ENCODE data around the gene MYF5.

The MYF5 gene

DNA sequence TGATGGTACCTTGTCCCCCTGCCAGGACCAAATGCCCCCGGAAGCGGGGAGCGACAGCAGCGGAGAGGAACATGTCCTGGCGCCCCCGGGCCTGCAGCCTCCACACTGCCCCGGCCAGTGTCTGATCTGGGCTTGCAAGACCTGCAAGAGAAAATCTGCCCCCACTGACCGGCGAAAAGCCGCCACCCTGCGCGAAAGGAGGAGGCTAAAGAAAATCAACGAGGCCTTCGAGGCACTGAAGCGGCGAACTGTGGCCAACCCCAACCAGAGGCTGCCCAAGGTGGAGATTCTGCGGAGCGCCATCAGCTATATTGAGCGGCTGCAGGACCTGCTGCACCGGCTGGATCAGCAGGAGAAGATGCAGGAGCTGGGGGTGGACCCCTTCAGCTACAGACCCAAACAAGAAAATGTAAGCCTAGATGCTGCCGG, 8.9 kb upstream of the MYF5 start:
- DNase-seq (ENCODE audit: low spot score) = no peak

DNA sequence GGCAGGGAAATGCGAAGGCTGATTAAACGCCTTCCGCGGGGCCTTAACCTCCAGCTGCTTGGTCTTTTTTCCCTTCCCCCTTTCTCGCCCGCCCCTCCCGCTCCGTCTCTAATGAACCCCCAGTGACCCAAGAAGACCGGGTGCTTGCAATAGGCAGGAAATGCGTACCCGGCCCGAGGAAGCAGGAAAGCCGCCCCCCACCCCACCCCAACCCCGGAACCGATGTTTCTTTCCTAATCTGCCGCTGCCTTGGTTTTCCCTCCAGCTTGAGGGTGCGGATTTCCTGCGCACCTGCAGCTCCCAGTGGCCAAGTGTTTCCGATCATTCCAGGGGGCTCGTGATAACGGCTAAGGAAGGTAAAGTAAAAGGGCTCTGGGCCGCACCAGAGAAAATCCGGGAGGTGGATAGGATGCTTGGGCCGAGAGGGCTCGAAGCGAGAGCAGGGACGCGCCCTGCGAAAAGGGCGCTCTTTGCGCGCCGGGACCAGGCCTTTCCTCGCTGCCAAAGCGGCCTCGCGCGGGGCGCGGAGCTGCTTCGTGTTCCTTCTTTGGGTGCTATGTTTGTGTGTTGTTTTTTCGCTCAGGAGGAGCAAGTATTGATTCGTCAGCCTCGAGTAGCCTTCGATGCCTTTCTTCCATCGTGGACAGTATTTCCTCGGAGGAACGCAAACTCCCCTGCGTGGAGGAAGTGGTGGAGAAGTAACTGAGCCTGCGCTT, 8.3 kb upstream of the MYF5 start:
- no peak for DNase-seq (ENCODE audit: low spot score)

DNA sequence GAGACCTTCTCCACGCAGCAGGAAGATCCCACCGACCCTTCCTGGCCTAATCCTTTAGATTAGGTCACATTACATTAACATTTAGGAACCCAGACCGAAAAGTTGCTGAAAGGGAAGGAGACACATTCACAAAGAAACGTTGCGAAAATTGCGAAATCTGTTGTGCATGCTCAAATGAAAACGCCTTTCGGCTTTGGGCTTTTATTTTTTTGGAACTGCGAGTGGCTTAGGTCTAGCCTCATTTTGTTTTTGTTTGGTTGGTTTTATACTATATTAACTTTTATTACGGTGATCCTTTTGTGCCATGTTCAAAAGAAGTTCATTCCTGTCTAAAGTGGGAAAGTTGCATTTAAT, 7.8 kb upstream of the MYF5 start:
- DNase-seq (ENCODE audit: low spot score) = no peak

DNA sequence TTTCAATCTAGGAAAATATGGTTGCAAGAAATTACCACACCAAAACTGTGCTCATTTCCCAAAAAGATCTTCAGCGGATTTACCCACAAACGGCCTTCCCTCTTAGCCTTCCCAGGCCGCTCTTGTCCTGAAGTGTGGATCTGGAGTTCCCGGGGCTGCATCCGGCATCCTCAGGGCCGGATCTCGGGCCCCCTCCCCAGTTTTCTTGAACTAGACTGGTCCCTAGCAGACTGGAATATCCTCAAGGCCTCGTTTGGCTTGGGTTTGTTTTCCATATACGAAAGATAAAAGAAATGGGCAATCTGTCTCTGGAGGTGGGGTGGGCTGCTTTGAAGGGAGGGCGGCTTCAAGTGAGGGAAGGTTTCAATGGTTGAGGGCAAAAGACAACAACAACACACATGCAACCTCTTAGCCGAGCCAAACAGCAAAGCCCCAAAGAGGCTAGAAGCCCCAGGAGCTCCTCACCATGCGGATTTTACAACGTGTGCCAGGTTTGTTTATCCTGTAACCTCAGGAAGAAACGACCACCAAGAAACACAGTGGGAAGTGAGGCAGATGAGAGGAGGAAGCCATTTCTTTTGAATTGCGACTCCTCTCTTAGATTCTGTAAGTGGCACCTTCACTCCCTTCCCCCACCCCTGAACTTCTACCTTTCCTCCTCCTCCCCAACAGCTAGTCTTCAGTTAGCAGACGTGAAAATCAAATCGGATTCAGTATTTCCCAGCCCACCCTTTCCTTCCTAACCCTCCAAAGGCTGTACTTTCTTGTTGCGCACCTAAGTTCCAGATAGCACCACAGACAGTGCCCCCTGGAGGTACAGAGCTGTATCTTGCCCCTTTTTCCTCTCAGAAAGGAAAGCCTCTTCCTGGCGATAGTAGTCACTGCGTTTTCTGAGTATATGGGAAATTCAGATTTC, 6.6 kb upstream of the MYF5 start:
- peak; percentile 53 for DNase-seq (ENCODE audit: low spot score)

DNA sequence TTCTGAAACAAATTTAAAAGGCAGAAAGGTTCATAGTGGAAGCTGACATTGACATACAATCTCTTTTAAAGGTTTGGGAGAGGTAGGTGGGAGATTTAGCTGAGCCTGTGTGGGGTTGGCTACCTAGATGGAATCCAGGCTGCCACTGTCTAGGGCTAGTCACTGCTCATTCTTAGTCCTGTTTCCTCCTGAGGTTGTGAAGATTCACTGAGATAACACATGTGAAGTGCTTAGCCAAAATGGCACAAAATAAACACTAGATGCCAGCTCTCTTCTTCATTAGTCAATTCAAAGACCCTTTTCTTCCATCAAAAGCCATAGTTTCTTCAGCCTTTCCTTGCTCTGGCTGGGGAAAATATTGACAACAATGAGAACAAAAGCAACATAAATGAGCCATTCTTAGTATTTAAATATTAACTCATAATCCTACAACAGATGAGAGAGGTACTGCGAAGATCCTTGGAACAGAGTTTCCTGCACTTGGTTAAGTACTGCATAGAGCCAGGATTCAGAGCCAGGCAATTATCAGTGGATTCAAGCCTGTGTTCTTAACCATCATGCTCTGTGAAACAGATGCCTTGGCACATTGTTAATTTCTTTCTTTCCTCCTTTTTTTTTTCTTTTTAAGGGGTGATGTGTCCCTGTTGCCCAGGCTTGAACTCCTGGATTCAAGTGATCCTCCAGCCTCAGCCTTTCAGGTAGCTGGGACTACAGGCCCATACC, 5.8 kb upstream of the MYF5 start:
- no peak for DNase-seq (ENCODE audit: low spot score)

DNA sequence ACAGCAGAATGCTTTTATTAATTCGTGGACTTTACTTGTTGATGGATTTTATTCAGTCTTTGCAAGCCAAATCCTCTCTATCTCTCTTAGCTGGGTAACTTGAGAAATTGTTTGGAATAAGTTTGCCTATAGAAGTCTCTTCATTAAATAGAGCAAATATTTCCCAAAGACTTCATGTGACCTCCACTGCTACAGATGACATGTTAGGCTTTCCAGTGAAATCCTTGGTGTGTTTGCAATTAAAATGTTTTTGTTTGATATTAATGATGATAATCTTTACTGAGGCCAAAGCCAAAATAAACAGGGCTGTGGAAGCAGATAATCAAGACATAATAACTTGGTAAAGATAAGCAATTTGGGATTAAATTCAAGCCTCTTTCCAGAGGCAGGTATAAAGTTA, 4.8 kb upstream of the MYF5 start:
- DNase-seq (ENCODE audit: low spot score) = no peak

DNA sequence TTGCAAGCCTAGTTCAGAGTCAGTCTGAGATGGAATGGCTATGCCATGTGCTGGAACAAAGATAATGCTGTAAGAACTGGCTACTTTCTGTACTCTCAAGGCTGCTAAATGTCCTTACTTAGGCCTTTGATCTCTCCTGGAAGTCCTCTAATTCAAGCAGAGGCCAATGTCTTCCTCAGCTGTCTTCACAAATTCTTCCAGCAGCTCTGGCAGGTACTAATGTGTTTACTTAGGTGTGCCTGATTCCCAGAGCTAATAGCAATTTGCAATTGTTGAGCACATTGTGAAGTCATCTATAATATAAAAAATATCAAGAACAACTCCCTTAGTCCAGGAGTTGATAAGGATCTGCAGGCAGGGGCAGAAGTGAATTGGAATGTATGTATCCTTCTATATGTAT, 3.8 kb upstream of the MYF5 start:
- no peak for DNase-seq (ENCODE audit: low spot score)

DNA sequence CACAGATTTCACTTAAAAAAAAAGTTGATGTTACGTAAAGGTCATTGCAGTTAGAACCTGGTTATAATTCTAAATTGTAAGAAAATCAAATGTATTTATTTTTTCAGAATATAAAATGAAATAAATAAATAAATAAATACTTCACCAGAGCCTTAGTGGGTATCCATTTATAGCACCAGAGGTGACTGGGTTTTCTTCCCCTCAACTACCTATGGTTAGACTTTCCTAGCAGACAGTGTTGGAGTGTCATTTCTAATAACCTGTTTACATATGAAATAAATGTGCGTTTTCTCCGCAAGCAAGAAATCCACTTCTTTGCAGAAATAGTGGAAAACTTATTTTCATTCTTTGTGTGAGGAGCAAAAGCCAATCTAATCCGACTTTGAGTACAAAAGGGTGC, 3.3 kb upstream of the MYF5 start:
- DNase-seq (ENCODE audit: low spot score) = no peak

DNA sequence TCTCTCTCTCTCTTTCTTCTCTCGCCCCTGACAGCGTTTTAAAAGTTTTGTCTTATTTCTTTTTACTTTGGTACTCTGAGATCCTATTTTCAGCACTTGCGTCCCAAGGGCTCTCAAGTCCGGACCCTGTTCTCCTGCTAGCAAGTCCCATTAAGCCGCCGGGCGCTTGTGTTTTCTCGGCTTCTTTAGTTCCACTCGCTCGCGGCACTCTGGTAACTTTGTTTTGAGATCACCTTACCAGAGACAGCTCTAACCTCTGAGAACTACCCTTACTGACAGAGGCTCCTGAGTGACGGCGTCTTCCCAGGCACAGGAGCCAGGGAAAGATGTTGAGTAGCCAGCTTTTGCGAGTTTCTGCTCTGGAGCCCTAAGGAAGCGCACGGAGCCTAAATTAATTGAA, 2.7 kb upstream of the MYF5 start:
- DNase-seq (ENCODE audit: low spot score) = no peak

DNA sequence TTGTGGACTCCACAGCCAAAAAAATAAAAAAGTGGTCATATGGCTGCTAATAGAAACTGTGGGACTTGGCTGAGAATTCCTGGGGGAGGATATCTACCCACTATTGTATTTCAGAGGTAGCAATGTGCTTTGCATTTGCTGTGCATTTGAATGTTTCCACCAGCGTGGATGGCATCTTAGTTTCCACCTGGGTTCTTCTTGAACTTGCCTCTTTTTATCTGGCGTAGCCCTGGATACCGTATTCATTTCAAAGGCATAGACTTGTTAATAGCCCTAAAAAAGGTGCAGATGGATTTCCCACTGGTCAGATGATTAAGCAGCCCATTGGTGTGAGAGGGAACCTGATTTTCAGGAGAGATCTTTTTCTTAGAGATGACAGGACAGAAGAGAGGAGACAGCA, 1.9 kb upstream of the MYF5 start:
- DNase-seq (ENCODE audit: low spot score) = no peak

DNA sequence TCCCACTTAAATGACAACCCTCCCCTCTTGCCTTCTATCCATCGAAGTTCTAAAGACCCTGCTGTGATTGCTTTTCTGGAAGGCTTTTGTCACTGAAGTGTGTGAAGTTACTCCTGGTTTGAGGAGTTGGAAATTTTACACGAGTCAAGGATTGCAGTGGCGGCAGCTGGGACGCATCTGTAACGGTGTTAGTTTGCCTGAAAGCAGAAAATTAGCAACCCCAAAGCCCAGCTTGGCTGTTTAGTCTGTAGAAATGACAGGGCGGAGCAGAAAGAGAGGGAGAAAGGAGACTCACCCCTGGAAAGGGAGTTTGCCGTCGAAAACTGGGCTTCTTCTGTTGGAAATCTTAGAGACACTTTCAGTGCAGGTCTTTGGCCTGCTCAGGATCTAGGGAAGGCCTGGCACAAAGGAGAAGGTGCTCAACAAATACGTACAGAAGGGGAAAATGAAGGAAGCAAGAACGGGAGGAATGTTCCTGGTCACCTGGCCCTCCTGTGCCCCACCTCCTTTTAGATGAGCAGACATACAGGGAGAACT, 931 bp upstream of the MYF5 start:
- DNase-seq (ENCODE audit: low spot score) = no peak

DNA sequence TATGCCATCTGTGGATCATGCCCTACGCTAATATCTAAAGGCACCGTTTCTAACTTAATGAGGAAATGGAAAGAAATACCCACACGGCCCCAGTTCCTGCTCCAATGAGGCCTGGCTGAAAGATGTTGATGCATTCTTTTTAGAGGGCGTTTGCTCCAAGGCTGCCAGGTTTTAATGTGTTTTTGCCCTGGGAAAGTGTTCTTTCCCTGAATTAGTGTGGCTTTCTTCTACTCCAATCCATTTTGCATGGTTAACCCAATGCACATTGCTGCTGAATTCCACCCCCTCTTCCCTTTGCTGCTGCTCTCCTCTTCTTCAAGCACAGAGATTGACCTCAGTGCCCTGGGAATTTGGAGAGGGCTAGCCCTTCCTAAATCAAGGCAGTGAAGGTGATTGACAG, 1.1 kb downstream of the MYF5 start:
- DNase-seq (ENCODE audit: low spot score) = no peak

DNA sequence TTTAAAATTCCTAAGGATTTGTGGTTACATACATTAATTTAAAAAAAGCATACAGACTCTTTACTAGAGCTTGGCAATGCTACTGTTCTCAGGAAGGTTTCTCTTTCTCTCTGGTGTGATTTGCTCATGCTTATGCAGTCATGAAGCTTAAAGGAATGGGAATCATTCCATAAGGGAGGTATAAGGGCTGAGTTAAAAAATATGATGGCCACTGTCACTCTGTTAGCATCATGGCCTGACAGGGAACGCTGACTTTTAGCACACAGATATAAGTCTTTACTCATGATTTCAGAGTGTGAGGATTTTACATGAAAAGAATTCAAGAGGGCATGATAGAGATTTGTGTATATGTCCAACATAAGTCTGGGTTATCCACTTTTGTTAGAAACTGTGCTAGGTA, 3.8 kb downstream of the MYF5 start:
- no peak for DNase-seq (ENCODE audit: low spot score)

DNA sequence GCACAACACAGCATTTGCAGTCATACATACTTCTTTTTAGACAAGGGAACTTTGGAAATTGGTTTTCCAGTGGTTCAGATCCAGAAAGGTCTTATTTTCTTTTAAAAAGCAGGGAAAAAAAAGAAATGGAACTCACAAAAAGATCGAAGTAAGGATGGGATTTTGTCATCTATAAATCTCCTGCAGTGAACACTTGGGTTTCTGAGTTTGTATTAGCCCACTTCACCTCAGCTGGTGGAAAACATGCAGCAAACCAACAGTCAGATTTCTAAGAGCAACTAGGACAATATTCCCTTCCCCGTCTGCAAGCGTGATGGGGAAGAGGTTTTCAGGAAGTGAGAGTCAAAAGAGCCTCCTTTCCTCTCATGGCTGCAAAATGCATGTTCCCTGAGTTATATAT, 4.6 kb downstream of the MYF5 start:
- DNase-seq (ENCODE audit: low spot score) = no peak

DNA sequence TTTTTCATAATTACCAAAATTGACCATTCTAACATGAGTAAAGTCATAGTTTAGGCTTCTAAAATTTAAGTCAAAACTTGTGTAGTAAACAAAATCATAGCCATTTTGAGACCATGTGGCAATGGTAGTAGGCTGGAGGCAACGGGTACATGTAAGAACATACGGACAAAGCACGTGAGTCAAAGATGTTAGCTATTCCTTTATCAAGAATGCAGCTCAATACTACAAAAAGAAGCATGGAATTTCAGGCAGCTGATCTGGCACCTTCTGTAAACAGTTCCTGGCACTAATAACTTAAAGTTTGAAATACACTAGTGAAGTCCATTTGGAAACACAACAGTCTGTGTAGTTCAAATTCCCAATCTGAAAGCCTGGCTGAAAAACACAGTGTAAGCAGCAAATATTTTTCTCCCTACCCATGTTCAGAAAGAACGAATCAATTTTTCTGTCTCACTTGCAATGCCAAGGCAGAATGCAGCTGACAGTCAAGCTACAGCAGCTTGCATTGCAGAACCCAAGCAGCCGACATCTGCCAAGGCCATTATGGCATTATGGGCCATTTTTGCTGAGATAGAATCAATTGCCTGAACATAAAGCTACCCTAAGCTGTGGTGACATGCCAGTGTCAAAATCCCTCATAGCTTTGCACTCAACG, 29.3 kb downstream of the MYF5 start:
- no peak for DNase-seq (ENCODE audit: low spot score)

DNA sequence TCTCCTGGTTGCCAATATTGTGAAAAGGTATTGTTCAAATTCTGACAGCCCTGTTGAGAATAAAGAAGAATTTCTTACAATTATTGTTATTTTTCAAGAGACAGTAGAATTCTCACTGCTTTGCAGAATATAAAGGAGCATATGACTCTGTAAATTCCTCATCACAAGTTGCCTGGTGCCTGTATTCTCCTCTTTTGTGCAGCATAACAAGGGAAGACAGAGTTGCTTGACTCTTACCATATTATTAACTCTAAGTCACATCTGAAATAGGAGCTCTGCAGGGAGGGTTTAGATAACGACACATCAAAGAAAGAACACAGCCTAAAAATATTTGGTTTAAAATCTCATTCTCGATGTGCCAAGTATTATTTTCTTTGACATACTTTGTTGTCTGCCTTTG, 31.1 kb downstream of the MYF5 start:
- DNase-seq (ENCODE audit: low spot score) = no peak

DNA sequence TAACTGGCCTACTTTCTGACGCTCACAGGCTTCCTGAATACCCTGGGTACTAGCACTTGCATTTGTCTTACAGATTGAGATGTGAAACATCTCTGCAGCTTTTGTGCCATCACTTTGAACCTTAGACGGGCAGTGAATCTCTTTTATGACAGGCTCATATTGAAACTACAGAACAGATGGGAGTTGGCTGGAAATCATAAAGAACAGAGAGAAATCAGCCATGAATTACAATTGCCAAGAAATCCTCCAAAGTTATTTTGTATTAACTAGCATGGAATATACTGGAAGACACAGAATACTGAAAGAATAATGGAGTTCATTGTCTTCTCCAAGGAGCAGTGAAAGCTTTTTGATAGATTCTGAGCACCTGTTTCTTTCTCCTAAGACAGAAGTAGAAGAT, 32.7 kb downstream of the MYF5 start:
- no peak for DNase-seq (ENCODE audit: low spot score)

DNA sequence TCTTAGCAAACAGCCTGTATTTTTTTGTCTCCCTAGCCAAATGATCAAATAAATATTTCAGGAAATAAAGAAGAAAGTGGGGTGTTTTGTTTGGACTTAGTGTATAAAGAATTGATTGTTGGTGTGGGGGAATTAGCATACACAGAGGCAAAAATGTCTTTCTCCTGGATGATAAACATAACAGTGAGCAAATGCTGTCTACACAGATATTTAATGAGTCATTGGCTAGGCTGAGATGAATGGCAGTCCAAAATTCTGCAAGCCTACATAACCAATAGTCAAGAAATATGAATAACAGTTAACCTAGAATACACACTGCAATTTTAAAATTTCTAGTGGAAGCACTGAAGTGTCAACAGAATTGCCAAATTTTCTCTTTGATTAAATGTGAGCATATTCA, 35.8 kb downstream of the MYF5 start:
- DNase-seq (ENCODE audit: low spot score) = no peak

DNA sequence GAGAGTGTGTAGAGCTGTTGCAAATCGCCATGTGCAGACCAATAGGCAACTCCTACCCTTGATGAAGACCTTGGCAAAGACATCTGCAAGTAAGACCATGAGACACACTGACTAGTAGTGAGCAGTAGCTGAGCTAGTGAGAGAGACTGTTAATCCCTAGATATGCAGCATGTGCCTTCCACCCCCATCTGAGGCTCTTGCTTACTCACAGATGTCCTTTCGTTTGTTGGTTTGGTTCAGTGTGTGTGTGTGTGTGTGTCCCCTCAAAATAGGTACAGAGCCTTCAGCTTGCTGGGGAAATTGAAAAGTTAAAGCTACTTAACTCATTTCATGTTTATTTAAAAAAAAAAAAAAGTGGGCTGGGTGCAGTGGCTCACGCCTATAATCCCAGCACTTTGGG, 37.6 kb downstream of the MYF5 start:
- no peak for DNase-seq (ENCODE audit: low spot score)

DNA sequence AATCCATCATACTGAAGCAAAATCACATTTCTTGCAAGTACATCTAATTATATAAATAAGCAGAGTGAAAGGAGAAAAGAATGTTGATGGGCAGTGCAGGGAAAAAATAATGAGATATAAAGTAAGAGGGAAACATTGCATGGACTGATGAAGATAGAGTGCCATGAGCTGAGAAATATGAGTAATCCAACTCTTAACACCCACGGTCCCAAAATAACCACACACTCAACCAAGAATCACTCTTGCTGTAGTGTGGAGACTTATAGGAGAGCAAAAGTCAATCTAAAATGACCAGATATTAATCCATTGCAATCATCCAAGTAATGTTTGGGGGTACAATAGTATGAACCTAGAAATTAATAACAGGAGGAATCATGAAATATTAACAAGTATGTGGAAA, 40.2 kb downstream of the MYF5 start:
- no peak for DNase-seq (ENCODE audit: low spot score)

DNA sequence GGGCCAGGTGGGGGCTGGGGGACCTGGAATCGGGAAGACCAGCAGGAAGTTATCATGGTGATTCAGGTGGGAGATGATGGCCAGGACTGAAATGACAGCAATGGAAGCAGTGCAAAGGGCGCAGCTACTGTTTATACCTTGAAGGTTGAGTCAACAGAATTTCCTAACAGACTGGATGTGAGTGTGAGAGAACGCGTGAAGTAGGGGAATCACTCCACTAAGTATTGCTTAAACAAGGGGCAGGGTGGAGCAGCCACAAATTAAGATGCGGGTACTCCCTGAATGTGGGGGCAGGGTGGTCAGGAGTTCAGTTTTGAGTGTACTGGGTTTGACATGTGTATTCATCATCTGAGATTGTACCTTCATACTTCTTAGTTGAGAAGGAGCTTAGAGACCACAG, 45.1 kb downstream of the MYF5 start:
- DNase-seq (ENCODE audit: low spot score) = no peak

DNA sequence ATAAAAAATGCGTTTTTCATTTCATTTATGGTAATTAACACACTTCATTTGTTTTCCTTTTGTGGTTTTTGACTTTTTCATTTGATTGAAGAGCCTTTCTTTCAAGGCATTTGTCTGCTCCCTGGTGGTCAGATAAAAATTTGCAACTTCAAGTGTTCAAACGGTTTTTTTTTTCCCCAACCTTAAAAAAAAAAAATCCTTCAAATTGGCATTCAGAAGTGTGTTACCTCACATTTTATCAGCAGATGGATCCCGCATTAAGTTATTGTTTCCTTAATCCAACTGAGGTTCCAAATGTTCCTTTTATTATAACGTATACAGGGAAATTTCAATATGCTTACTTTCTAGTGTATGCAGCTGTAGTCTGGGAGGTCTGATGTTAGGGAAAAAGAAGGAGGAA, 47.2 kb downstream of the MYF5 start:
- no peak for DNase-seq (ENCODE audit: low spot score)
